HG03354 (cell line): ENCODE measurements around the gene TFDP1.
"Not testable (repeated sequence)": the region's sequence is repeated elsewhere in the genome, so short reads cannot be mapped to it uniquely, and the experiment has no call there.

ENCODE experiments used
- ATAC-seq: cut with Tn5 transposase; IDR thresholded peaks from one replicate; pipeline ENCODE4 v1.9.1; 2021; ENCODE audit warnings: mild to moderate bottlenecking; ENCODE audit not compliant: unreplicated experiment, poor library complexity, severe bottlenecking

The TFDP1 gene

GRCh38 chr13:113548778-113549621, 35.6 kb upstream of the TFDP1 start:
- no peak for ATAC-seq

GRCh38 chr13:113550453-113550852, 34.1 kb upstream of the TFDP1 start:
- ATAC-seq: no peak

GRCh38 chr13:113551081-113552000, 33.2 kb upstream of the TFDP1 start:
- no peak for ATAC-seq

- ATAC-seq: no peak
These were observed 32.5 kb upstream of the TFDP1 start for GRCh38 chr13:113552079-113552478.

- no peak for ATAC-seq
These were observed 31.6 kb upstream of the TFDP1 start for GRCh38 chr13:113552786-113553434.

- ATAC-seq: no peak
These were observed 30.8 kb upstream of the TFDP1 start for GRCh38 chr13:113553511-113554332.

GRCh38 chr13:113554333-113554700, 30.2 kb upstream of the TFDP1 start:
- ATAC-seq: no peak

GRCh38 chr13:113555141-113555540, 29.4 kb upstream of the TFDP1 start:
- no peak for ATAC-seq

- ATAC-seq: no peak
These were observed 27.5 kb upstream of the TFDP1 start for GRCh38 chr13:113557013-113557412.

- no peak for ATAC-seq
These were observed 26.1 kb upstream of the TFDP1 start for GRCh38 chr13:113558461-113558860.

GRCh38 chr13:113559061-113559460, 25.5 kb upstream of the TFDP1 start:
- ATAC-seq: no peak

GRCh38 chr13:113559901-113560644, 24.5 kb upstream of the TFDP1 start:
- no peak for ATAC-seq

- ATAC-seq: no peak
These were observed 23.7 kb upstream of the TFDP1 start for GRCh38 chr13:113560645-113561416.

GRCh38 chr13:113561417-113562084, 23.0 kb upstream of the TFDP1 start:
- no peak for ATAC-seq

GRCh38 chr13:113562085-113562749, 22.3 kb upstream of the TFDP1 start:
- ATAC-seq: peak; percentile 56

GRCh38 chr13:113562844-113563243, 21.7 kb upstream of the TFDP1 start:
- no peak for ATAC-seq

- not testable (repeated sequence) for ATAC-seq
These were observed 21.0 kb upstream of the TFDP1 start for GRCh38 chr13:113563511-113563910.
